NCI-H1092 treated with DMSO at 0.1 percent for 48 hours (cell line): ENCODE measurements around the gene RSPRY1.
"Not testable (repeated sequence)": the region's sequence is repeated elsewhere in the genome, so short reads cannot be mapped to it uniquely, and the experiment has no call there.

ENCODE experiments used
- DNase-seq: peaks from one replicate; lab custom pipeline; 2025; lab: John Stamatoyannopoulos, UW

The RSPRY1 gene

GRCh38 chr16:57271867-57272495, 85.9 kb downstream of the RSPRY1 start:
- no peak for DNase-seq

GRCh38 chr16:57273359-57273758, 87.2 kb downstream of the RSPRY1 start:
- no peak for DNase-seq

- DNase-seq: no peak
Observed at GRCh38 chr16:57273826-57274225, 87.7 kb downstream of the RSPRY1 start.

- DNase-seq: not testable (repeated sequence)
Observed at GRCh38 chr16:57275946-57276345, 89.8 kb downstream of the RSPRY1 start.

GRCh38 chr16:57276596-57276995, 90.5 kb downstream of the RSPRY1 start:
- no peak for DNase-seq

- DNase-seq: no peak
Observed at GRCh38 chr16:57277586-57277985, 91.5 kb downstream of the RSPRY1 start.

GRCh38 chr16:57278494-57278893, 92.4 kb downstream of the RSPRY1 start:
- DNase-seq: no peak

- DNase-seq: no peak
Observed at GRCh38 chr16:57279780-57280638, 93.9 kb downstream of the RSPRY1 start.

GRCh38 chr16:57281791-57282190, 95.7 kb downstream of the RSPRY1 start:
- no peak for DNase-seq

- no peak for DNase-seq
Observed at GRCh38 chr16:57282510-57283213, 96.5 kb downstream of the RSPRY1 start.

- DNase-seq: no peak
Observed at GRCh38 chr16:57283214-57283958, 97.3 kb downstream of the RSPRY1 start.

GRCh38 chr16:57283959-57284208, 97.8 kb downstream of the RSPRY1 start:
- no peak for DNase-seq

GRCh38 chr16:57284209-57284951, 98.3 kb downstream of the RSPRY1 start, which contains the start of gene PLLP:
PLLP (minus strand) TSS chr16:57284672; CDS start chr16:57284540, 132 bp downstream.
- DNase-seq: peak; percentile 29

- DNase-seq: no peak
Observed at GRCh38 chr16:57284952-57285363, 98.8 kb downstream of the RSPRY1 start.

GRCh38 chr16:57285379-57285778, 99.2 kb downstream of the RSPRY1 start:
- DNase-seq: no peak

GRCh38 chr16:57289391-57290257, 103.5 kb downstream of the RSPRY1 start:
- DNase-seq: no peak
